Stimulated activated naive CD8-positive, alpha-beta T cell treated with anti-CD3 and anti-CD28 coated beads, Interleukin-15, Interleukin-2, amounts not matched to agents 100 ng/mL and 50 ng/mL, for 24 hours (primary cell): ENCODE results near the gene CNPY1.

Experiments used
- H3K27ac Mint-ChIP-seq: one replicate; pipeline ENCODE4 v1.8.0; 2021; ENCODE audit warnings: mild to moderate bottlenecking, mixed read lengths
- H3K27me3 Mint-ChIP-seq: one replicate; pipeline ENCODE4 v1.8.0; 2021; ENCODE audit warnings: mixed read lengths
- H3K36me3 Mint-ChIP-seq: one replicate; pipeline ENCODE4 v1.8.0; 2021; ENCODE audit warnings: low read depth, mixed read lengths
- H3K4me1 Mint-ChIP-seq: one replicate; pipeline ENCODE4 v1.8.0; 2021; ENCODE audit warnings: low read depth, mixed read lengths
- H3K4me3 Mint-ChIP-seq: one replicate; pipeline ENCODE4 v1.8.0; 2021; ENCODE audit warnings: mild to moderate bottlenecking, mixed read lengths
- H3K9me3 Mint-ChIP-seq: one replicate; pipeline ENCODE4 v1.8.0; 2021; ENCODE audit warnings: mixed read lengths

CNPY1 gene

GRCh38 chr7:155461631-155462030, 84.7 kb downstream of the CNPY1 start:
- Mint-ChIP-seq H3K4me3 (no peak overlapping the region), H3K27ac (no peak overlapping the region), H3K36me3 (no peaks in the 10 kb centered on the region), H3K27me3 (peaks cover 76% of the 10 kb centered on the region), H3K4me1 (peaks cover 19% of the 10 kb centered on the region), H3K9me3 (no peaks in the 10 kb centered on the region)

- H3K4me3 Mint-ChIP-seq: no peak overlapping the region
- no peaks in the 10 kb centered on the region for H3K36me3 Mint-ChIP-seq
- H3K4me1 Mint-ChIP-seq: peaks cover 22% of the 10 kb centered on the region
- no peaks in the 10 kb centered on the region for H3K9me3 Mint-ChIP-seq
- H3K27ac Mint-ChIP-seq: no peak overlapping the region
- peaks cover 81% of the 10 kb centered on the region for H3K27me3 Mint-ChIP-seq
These were observed 85.3 kb downstream of the CNPY1 start for GRCh38 chr7:155460926-155461613.

GRCh38 chr7:155459700-155460461, 86.5 kb downstream of the CNPY1 start:
- H3K4me3 Mint-ChIP-seq: no peak overlapping the region
- peaks cover 81% of the 10 kb centered on the region for H3K27me3 Mint-ChIP-seq
- peak overlapping the region; percentile 55 for H3K27ac Mint-ChIP-seq

GRCh38 chr7:155458878-155459699, 87.3 kb downstream of the CNPY1 start:
- Mint-ChIP-seq H3K36me3 (no peaks in the 10 kb centered on the region), H3K27me3 (peaks cover 81% of the 10 kb centered on the region), H3K4me1 (peaks cover 20% of the 10 kb centered on the region), H3K4me3 (no peak overlapping the region), H3K27ac (peak overlapping the region; percentile 55), H3K9me3 (no peaks in the 10 kb centered on the region)

More at GRCh38 chr7:155459700-155460461, 86.5 kb downstream of the CNPY1 start:
- peaks cover 19% of the 10 kb centered on the region for H3K4me1 Mint-ChIP-seq
- no peaks in the 10 kb centered on the region for H3K9me3 Mint-ChIP-seq
- no peaks in the 10 kb centered on the region for H3K36me3 Mint-ChIP-seq

- H3K27ac Mint-ChIP-seq: peak within 1 kb of the TSS; percentile 55
- H3K27me3 Mint-ChIP-seq: peaks cover 74% of the 10 kb centered on the region
- peak within 1 kb of the TSS; percentile 32 for H3K4me3 Mint-ChIP-seq
- no peaks in the 10 kb centered on the region for H3K36me3 Mint-ChIP-seq
- peaks cover 20% of the 10 kb centered on the region for H3K4me1 Mint-ChIP-seq
- H3K9me3 Mint-ChIP-seq: no peaks in the 10 kb centered on the region
These were observed 88.1 kb downstream of the CNPY1 start, which contains the start of gene EN2 for GRCh38 chr7:155458111-155458877. EN2 (plus strand) TSS chr7:155458129; CDS start chr7:155458378, 249 bp downstream.

GRCh38 chr7:155457544-155458110, 88.7 kb downstream of the CNPY1 start:
- H3K27me3 Mint-ChIP-seq: peaks cover 74% of the 10 kb centered on the region
- no peaks in the 10 kb centered on the region for H3K9me3 Mint-ChIP-seq
- H3K4me1 Mint-ChIP-seq: peaks cover 20% of the 10 kb centered on the region
- H3K27ac Mint-ChIP-seq: no peak overlapping the region
- no peak overlapping the region for H3K4me3 Mint-ChIP-seq
- no peaks in the 10 kb centered on the region for H3K36me3 Mint-ChIP-seq

GRCh38 chr7:155456738-155457543, 89.4 kb downstream of the CNPY1 start:
- Mint-ChIP-seq H3K4me1 (peaks cover 20% of the 10 kb centered on the region), H3K27ac (peak overlapping the region; percentile 55), H3K27me3 (peaks cover 74% of the 10 kb centered on the region), H3K36me3 (no peaks in the 10 kb centered on the region), H3K9me3 (no peaks in the 10 kb centered on the region), H3K4me3 (peak overlapping the region; percentile 32)

- peaks cover 20% of the 10 kb centered on the region for H3K4me1 Mint-ChIP-seq
- peaks cover 74% of the 10 kb centered on the region for H3K27me3 Mint-ChIP-seq
- H3K27ac Mint-ChIP-seq: no peak overlapping the region
- H3K9me3 Mint-ChIP-seq: no peaks in the 10 kb centered on the region
- no peak overlapping the region for H3K4me3 Mint-ChIP-seq
- no peaks in the 10 kb centered on the region for H3K36me3 Mint-ChIP-seq
These were observed 90.3 kb downstream of the CNPY1 start for GRCh38 chr7:155455776-155456737.

GRCh38 chr7:155455132-155455693, 91.1 kb downstream of the CNPY1 start:
- Mint-ChIP-seq H3K36me3 (no peaks in the 10 kb centered on the region), H3K9me3 (no peaks in the 10 kb centered on the region), H3K4me1 (peaks cover 20% of the 10 kb centered on the region), H3K4me3 (no peak overlapping the region), H3K27me3 (peaks cover 76% of the 10 kb centered on the region), H3K27ac (no peak overlapping the region)

GRCh38 chr7:155454183-155455112, 91.9 kb downstream of the CNPY1 start:
- H3K4me3 Mint-ChIP-seq: no peak overlapping the region
- H3K9me3 Mint-ChIP-seq: no peaks in the 10 kb centered on the region
- H3K27ac Mint-ChIP-seq: no peak overlapping the region
- H3K36me3 Mint-ChIP-seq: no peaks in the 10 kb centered on the region
- peaks cover 71% of the 10 kb centered on the region for H3K27me3 Mint-ChIP-seq
- H3K4me1 Mint-ChIP-seq: peaks cover 19% of the 10 kb centered on the region

- H3K27ac Mint-ChIP-seq: no peak overlapping the region
- peaks cover 15% of the 10 kb centered on the region for H3K4me1 Mint-ChIP-seq
- H3K9me3 Mint-ChIP-seq: no peaks in the 10 kb centered on the region
- peaks cover 73% of the 10 kb centered on the region for H3K27me3 Mint-ChIP-seq
- no peak overlapping the region for H3K4me3 Mint-ChIP-seq
- H3K36me3 Mint-ChIP-seq: no peaks in the 10 kb centered on the region
These were observed 92.8 kb downstream of the CNPY1 start for GRCh38 chr7:155453296-155454182.
